GM21717 (cell line): ENCODE data around the gene ANKRD63.

Experiments
- ATAC-seq: cut with Tn5 transposase; IDR thresholded peaks from one replicate; pipeline ENCODE4 v1.9.1; 2021; ENCODE audit warnings: mild to moderate bottlenecking, moderate library complexity; ENCODE audit not compliant: unreplicated experiment

The ANKRD63 gene

GRCh38 chr15:40245666-40246450 lies 37.0 kb downstream of the ANKRD63 start:
- no peak for ATAC-seq

- no peak for ATAC-seq
Observed at GRCh38 chr15:40244961-40245523, 37.8 kb downstream of the ANKRD63 start.

GRCh38 chr15:40243126-40243810 lies 39.6 kb downstream of the ANKRD63 start:
- ATAC-seq, result no peak

GRCh38 chr15:40242601-40243000 lies 40.3 kb downstream of the ANKRD63 start:
- no peak for ATAC-seq

- no peak for ATAC-seq
Observed at GRCh38 chr15:40242213-40242599, 40.7 kb downstream of the ANKRD63 start.

- ATAC-seq, result no peak
Observed at GRCh38 chr15:40241269-40242212, 41.3 kb downstream of the ANKRD63 start.

- ATAC-seq, result no peak
Observed at GRCh38 chr15:40240619-40241221, 42.1 kb downstream of the ANKRD63 start.

GRCh38 chr15:40239693-40240618 lies 42.9 kb downstream of the ANKRD63 start:
- ATAC-seq, result no peak

GRCh38 chr15:40239404-40239692 lies 43.5 kb downstream of the ANKRD63 start:
- no peak for ATAC-seq

GRCh38 chr15:40238532-40239403 lies 44.1 kb downstream of the ANKRD63 start, which contains the start of gene PAK6:
PAK6 (plus strand) TSS chr15:40239063; CDS start chr15:40264786, 25,723 bp downstream.
- ATAC-seq, result no peak

- no peak for ATAC-seq
Observed at GRCh38 chr15:40235201-40235885, 47.5 kb downstream of the ANKRD63 start.

GRCh38 chr15:40234783-40235182 lies 48.1 kb downstream of the ANKRD63 start:
- ATAC-seq, result no peak

- ATAC-seq, result no peak
Observed at GRCh38 chr15:40233727-40234577, 48.9 kb downstream of the ANKRD63 start.

- no peak for ATAC-seq
Observed at GRCh38 chr15:40232625-40233070, 50.2 kb downstream of the ANKRD63 start.
